ELR (cell line): ENCODE measurements around the gene NPAS4.
"Not testable (repeated sequence)": the region's sequence is repeated elsewhere in the genome, so short reads cannot be mapped to it uniquely, and the experiment has no call there.

Source experiments
- DNase-seq: peaks from one replicate; pipeline ENCODE4 v3.0.0-alpha.2; 2015; ENCODE audit warnings: low read depth

NPAS4 gene

GRCh38 chr11:66418168-66418985 is 2.5 kb upstream of the NPAS4 start:
- DNase-seq = peak; percentile 90

GRCh38 chr11:66418986-66419308 is 1.9 kb upstream of the NPAS4 start:
- DNase-seq = no peak

GRCh38 chr11:66419825-66420224 is 1.0 kb upstream of the NPAS4 start:
- DNase-seq = no peak

GRCh38 chr11:66421492-66422205 is 814 bp downstream of the NPAS4 start:
- peak; percentile 88 for DNase-seq

- no peak for DNase-seq
These were observed 5.5 kb downstream of the NPAS4 start for GRCh38 chr11:66426314-66426713.

- DNase-seq = no peak
These were observed 8.1 kb downstream of the NPAS4 start for GRCh38 chr11:66428933-66429332.

GRCh38 chr11:66429983-66430602 is 9.3 kb downstream of the NPAS4 start:
- DNase-seq = peak; percentile 78

GRCh38 chr11:66431287-66431686 is 10.5 kb downstream of the NPAS4 start:
- DNase-seq = not testable (repeated sequence)

GRCh38 chr11:66431871-66432329 is 11.1 kb downstream of the NPAS4 start:
- DNase-seq = not testable (repeated sequence)

- DNase-seq = no peak
These were observed 11.8 kb downstream of the NPAS4 start for GRCh38 chr11:66432597-66432996.

- no peak for DNase-seq
These were observed 17.2 kb downstream of the NPAS4 start for GRCh38 chr11:66437979-66438503.

- peak; percentile 96 for DNase-seq
These were observed 17.9 kb downstream of the NPAS4 start, which contains the start of gene MRPL11 for GRCh38 chr11:66438504-66439466. Gene MRPL11 (minus strand): TSS chr11:66438848. CDS start chr11:66438754, 94 bp downstream.

GRCh38 chr11:66440101-66440939 is 19.5 kb downstream of the NPAS4 start:
- DNase-seq = not testable (repeated sequence)

- not testable (repeated sequence) for DNase-seq
These were observed 20.1 kb downstream of the NPAS4 start for GRCh38 chr11:66440940-66441282.

GRCh38 chr11:66443602-66444001 is 22.8 kb downstream of the NPAS4 start:
- peak; percentile 96 for DNase-seq

GRCh38 chr11:66447012-66447411 is 26.2 kb downstream of the NPAS4 start:
- DNase-seq = no peak

GRCh38 chr11:66448523-66448922 is 27.7 kb downstream of the NPAS4 start:
- DNase-seq = no peak

- no peak for DNase-seq
These were observed 29.7 kb downstream of the NPAS4 start for GRCh38 chr11:66450560-66450959.

- DNase-seq = no peak
These were observed 30.8 kb downstream of the NPAS4 start for GRCh38 chr11:66451663-66452062.

GRCh38 chr11:66454247-66454646 is 33.4 kb downstream of the NPAS4 start:
- DNase-seq = peak; percentile 16

GRCh38 chr11:66454828-66455227 is 34.0 kb downstream of the NPAS4 start:
- DNase-seq = no peak
